DOHH2 (cell line): ENCODE data around the gene CCDC88B.

Source experiments
- EZH2phosphoT487 ChIP-seq: fragments of 200-600 bp; sonication (generic); IDR thresholded peaks from 2 replicates; pipeline ENCODE4 v1.6.1; 2017; ENCODE audit warnings: borderline replicate concordance, mild to moderate bottlenecking, antibody characterized with exemption, low read length, moderate library complexity, mixed read lengths
- TF ChIP-seq, protein P1 (sequence below): fragments of 200-600 bp; sonication (generic); IDR thresholded peaks from one replicate; pipeline ENCODE4 v1.5.1; 2014; ENCODE audit warnings: antibody characterized with exemption, mild to moderate bottlenecking, low read depth, low read length; ENCODE audit not compliant: poor library complexity, severe bottlenecking

DNA sequence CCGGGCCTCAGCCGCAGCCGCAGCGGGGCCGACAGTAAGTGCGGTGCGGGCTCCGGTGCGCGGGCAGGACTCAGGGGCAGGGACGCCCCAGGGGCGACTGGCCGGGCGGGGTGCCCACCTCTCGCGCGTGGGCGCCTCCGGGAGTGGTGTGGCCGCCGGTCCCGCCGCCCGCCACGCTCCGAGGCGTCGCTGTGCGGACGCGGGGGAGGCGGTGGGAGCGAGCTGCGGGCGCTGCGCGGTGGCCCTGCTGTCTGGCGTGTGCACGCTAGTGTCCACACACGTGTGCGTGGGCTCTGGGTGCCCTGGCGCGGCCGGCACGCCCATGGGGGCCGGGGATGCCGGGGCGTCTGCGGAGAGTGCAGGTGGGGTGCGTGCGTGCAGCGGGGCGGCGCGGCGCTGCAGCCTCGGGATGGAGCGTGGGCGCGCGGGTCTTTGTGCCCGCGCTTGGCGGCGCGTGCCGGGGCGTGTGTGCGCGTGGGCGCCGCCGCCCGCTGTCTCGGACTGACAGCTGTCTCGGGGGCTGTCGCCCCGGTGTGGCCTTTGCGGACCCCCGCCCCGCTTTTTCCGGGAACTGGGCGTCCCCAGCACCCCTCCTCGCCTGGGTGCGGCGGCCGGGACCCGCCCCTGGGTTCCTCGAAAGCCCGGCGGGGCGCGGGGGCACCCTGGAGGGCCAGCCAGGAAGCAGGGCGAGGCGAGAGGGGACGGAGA is 48.1 kb upstream of the CCDC88B start:
- TF ChIP-seq, protein P1, sequence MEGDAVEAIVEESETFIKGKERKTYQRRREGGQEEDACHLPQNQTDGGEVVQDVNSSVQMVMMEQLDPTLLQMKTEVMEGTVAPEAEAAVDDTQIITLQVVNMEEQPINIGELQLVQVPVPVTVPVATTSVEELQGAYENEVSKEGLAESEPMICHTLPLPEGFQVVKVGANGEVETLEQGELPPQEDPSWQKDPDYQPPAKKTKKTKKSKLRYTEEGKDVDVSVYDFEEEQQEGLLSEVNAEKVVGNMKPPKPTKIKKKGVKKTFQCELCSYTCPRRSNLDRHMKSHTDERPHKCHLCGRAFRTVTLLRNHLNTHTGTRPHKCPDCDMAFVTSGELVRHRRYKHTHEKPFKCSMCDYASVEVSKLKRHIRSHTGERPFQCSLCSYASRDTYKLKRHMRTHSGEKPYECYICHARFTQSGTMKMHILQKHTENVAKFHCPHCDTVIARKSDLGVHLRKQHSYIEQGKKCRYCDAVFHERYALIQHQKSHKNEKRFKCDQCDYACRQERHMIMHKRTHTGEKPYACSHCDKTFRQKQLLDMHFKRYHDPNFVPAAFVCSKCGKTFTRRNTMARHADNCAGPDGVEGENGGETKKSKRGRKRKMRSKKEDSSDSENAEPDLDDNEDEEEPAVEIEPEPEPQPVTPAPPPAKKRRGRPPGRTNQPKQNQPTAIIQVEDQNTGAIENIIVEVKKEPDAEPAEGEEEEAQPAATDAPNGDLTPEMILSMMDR = no peak
- TF ChIP-seq EZH2phosphoT487 = peak; percentile 33; the same call in 1 of the 2 replicates
